C4-2B (cell line): Measurements from ENCODE around the gene ABCE1.

Experiments
- ZFX ChIP-seq: fragments of 450-650 bp; IDR thresholded peaks from 2 replicates; pipeline ENCODE4 v1.6.1; 2017
- TF ChIP-seq, protein P1 (sequence below): fragments of 450-650 bp; conservative IDR thresholded peaks from 2 replicates; pipeline ENCODE4 v1.5.1; 2017; ENCODE audit warnings: mild to moderate bottlenecking

DNA sequence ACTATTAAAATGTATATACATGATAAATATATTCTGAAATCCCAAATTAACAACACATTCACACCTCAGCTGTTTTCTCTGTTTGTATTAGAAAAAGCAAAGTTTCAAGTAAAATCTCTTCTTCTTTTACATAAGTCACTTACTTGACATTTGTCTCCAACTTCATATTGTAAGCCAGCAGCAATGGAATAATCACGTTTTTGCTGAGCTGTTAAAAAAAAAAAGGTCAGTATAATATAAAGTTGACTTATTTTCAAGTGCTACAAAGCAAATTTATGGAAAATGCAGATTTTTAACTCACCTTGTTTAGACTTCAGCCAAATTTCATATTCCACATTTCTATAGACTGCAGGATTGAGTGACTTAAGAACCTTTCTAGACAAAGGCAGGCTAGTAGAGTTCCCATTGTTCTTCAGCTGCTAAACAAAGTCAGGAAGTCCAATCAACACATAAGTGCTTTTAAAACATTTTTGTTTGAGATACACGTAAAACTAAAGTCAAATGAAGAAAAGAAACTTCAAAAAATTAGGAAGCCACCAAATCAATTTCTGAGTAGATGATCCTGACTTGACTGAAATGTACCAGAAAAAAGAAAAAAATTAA, 57.3 kb downstream of the ABCE1 start:
- TF ChIP-seq, protein P1, sequence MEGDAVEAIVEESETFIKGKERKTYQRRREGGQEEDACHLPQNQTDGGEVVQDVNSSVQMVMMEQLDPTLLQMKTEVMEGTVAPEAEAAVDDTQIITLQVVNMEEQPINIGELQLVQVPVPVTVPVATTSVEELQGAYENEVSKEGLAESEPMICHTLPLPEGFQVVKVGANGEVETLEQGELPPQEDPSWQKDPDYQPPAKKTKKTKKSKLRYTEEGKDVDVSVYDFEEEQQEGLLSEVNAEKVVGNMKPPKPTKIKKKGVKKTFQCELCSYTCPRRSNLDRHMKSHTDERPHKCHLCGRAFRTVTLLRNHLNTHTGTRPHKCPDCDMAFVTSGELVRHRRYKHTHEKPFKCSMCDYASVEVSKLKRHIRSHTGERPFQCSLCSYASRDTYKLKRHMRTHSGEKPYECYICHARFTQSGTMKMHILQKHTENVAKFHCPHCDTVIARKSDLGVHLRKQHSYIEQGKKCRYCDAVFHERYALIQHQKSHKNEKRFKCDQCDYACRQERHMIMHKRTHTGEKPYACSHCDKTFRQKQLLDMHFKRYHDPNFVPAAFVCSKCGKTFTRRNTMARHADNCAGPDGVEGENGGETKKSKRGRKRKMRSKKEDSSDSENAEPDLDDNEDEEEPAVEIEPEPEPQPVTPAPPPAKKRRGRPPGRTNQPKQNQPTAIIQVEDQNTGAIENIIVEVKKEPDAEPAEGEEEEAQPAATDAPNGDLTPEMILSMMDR = no peak
- TF ChIP-seq ZFX = no peak
